Type B pancreatic cell (in vitro differentiated cells): ENCODE measurements around the gene ZNF277. TPM values are rescaled to one million over a fixed set of nuclear protein-coding genes. Genes with fewer than 3 reads are reported as not detected.

Source experiments
- DNase-seq: peaks from one replicate; pipeline ENCODE4 v3.0.0; 2021; ENCODE audit warnings: mixed read lengths; ENCODE audit not compliant: unreplicated experiment; ENCODE audit errors: extremely low spot score
- H3K27ac Mint-ChIP-seq: 2 replicates; pipeline ENCODE4 v1.8.0; 2021; ENCODE audit warnings: mild to moderate bottlenecking, mixed read lengths
- H3K27me3 Mint-ChIP-seq: 2 replicates; pipeline ENCODE4 v1.8.0; 2021; ENCODE audit warnings: mixed read lengths
- H3K36me3 Mint-ChIP-seq: 2 replicates; pipeline ENCODE4 v1.8.0; 2021; ENCODE audit warnings: mixed read lengths
- H3K4me1 Mint-ChIP-seq: one replicate; pipeline ENCODE4 v1.8.0; 2021; ENCODE audit warnings: mixed read lengths; ENCODE audit not compliant: unreplicated experiment
- H3K4me3 Mint-ChIP-seq: 2 replicates; pipeline ENCODE4 v1.8.0; 2021; ENCODE audit warnings: mild to moderate bottlenecking, mixed read lengths
- H3K9me3 Mint-ChIP-seq: 2 replicates; pipeline ENCODE4 v1.8.0; 2021; ENCODE audit warnings: mixed read lengths
- CTCF ChIP-seq: fragments of 200-600 bp; sonication (generic); conservative IDR thresholded peaks from 2 replicates; pipeline ENCODE4 v1.5.0; 2021; ENCODE audit warnings: antibody characterized with exemption, mild to moderate bottlenecking
- total RNA-seq: library from RNA; stranded (reverse); gene quantifications from 2 replicates; pipeline ENCODE4 v1.2.1, GENCODE V29; 2021; ENCODE audit warnings: low replicate concordance

Gene ZNF277
- total RNA-seq, 1 donor from 2014 or later: 21.4 TPM

DNA sequence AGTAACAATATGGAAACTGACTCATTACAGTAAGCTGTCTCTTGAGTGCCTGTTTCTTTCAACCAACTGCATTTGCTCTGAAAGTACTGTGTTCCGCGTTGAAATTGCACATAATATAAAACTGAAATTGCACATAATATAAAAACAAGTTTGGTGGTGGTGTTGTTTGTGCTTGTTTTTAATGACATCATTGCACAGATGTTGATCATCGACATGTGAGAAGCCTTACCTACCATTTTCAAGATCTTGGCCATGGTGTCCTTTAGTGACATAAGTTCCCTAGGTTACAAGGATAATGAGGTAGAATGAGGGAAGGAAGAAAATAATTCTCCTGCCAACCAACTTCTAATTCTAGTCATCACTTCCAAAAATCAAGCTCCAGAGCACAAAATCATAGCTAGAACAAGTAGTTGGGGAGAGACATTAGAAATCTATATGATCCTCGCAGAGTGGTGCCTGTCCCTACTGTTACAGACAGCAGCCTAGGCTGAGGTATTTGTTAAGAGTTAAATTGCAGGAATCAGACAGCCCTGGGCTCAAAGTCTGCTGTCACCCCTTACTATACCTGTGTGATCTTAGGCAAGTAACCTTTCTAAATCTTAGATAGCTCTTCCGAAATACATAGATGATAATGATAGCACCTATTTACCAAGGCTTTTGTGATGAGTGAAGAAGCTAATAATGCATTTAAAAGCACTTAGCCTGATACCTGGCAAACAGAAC, 29.6 kb upstream of the ZNF277 start:
- peaks cover 20% of the 10 kb centered on the region for H3K4me1 Mint-ChIP-seq
- TF ChIP-seq CTCF: no peak
- peaks cover 5% of the 10 kb centered on the region for H3K27me3 Mint-ChIP-seq
- no peak for DNase-seq
- H3K27ac Mint-ChIP-seq: no peak overlapping the region
- H3K9me3 Mint-ChIP-seq: no peaks in the 10 kb centered on the region
- peaks cover 8% of the 10 kb centered on the region for H3K36me3 Mint-ChIP-seq
- H3K4me3 Mint-ChIP-seq: no peak overlapping the region

DNA sequence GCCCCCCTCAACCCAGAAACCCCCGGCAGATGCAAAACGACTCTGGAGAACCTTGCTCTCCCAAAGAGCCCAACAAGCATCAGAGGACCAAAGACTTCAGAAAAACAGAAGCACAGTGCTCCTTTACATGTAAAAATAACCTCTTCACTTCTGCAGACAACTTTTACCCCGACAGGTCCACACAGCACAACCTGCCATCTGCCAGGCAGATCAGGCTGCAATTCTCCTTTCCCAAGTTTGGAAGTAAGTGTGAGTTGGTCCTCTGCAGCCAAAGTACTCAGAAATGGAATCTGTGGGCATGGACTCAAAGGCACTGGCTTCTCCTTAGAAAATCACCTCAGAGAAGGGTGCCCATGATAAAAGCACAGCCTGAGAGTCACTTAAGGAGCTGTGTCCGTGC, 26.3 kb upstream of the ZNF277 start:
- peaks cover 3% of the 10 kb centered on the region for H3K36me3 Mint-ChIP-seq
- no peak overlapping the region for H3K4me3 Mint-ChIP-seq
- H3K27ac Mint-ChIP-seq: no peak overlapping the region
- DNase-seq: no peak
- peaks cover 22% of the 10 kb centered on the region for H3K4me1 Mint-ChIP-seq
- no peaks in the 10 kb centered on the region for H3K9me3 Mint-ChIP-seq
- H3K27me3 Mint-ChIP-seq: peaks cover 5% of the 10 kb centered on the region
- no peak for TF ChIP-seq CTCF

GRCh38 chr7:112182749-112183148, 23.7 kb upstream of the ZNF277 start:
- H3K27ac Mint-ChIP-seq: no peak overlapping the region
- no peak overlapping the region for H3K4me3 Mint-ChIP-seq
- H3K27me3 Mint-ChIP-seq: peaks cover 4% of the 10 kb centered on the region
- peaks cover 3% of the 10 kb centered on the region for H3K36me3 Mint-ChIP-seq
- H3K9me3 Mint-ChIP-seq: no peaks in the 10 kb centered on the region
- H3K4me1 Mint-ChIP-seq: peaks cover 17% of the 10 kb centered on the region
- no peak for TF ChIP-seq CTCF
- DNase-seq: no peak

GRCh38 chr7:112183266-112183665, 23.2 kb upstream of the ZNF277 start:
- DNase-seq: no peak
- Mint-ChIP-seq H3K27me3 (no peaks in the 10 kb centered on the region), H3K9me3 (no peaks in the 10 kb centered on the region), H3K4me3 (no peak overlapping the region), H3K27ac (no peak overlapping the region), H3K4me1 (peaks cover 17% of the 10 kb centered on the region), H3K36me3 (peaks cover 3% of the 10 kb centered on the region)
- TF ChIP-seq CTCF: no peak

GRCh38 chr7:112184455-112184854, 22.0 kb upstream of the ZNF277 start:
- Mint-ChIP-seq H3K4me1 (peaks cover 17% of the 10 kb centered on the region), H3K4me3 (no peak overlapping the region), H3K9me3 (no peaks in the 10 kb centered on the region), H3K27ac (no peak overlapping the region), H3K36me3 (peaks cover 3% of the 10 kb centered on the region), H3K27me3 (no peaks in the 10 kb centered on the region)
- no peak for DNase-seq
- no peak for TF ChIP-seq CTCF
